ENCODE results near the gene DYNC1I1. TPM values are rescaled to one million over a fixed set of nuclear protein-coding genes. Genes with fewer than 3 reads are reported as not detected.

Gene DYNC1I1
- total and polyA plus RNA-seq, 10 donors: 0.21 to 7.5 (median 0.86) TPM

DNA sequence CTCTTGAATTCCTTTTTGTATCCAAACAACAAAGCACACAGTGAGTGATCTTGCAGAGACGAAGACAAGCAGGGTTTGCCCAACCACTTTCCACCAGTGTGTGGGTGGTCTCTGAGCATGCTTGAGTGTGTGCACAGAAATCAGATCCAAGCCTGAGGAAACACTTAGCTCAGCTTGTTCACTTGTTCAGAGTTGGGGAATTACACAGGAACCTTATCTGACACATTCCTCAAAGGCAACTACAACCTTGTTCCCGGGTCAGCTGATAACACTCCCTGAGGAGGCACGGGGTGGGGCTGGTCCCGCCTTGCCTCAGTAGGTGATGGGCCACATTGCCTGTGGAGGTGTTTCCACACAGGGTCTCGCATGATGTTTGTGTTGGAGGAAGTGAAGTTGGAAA is 216.9 kb downstream of the DYNC1I1 start:
- WGBS, 5 donors: 64 to 70% (median 65%) methylated on average over 5 of the region's 5 CpGs
- Histone ChIP-seq H3K9me3 (no peaks in the 10 kb centered on the region), H3K4me1 (no peaks in the 10 kb centered on the region), H3K27ac (no peak overlapping the region), H3K36me3 (no peaks in the 10 kb centered on the region), H3K4me3 (no peak overlapping the region), H3K27me3 (replicated peaks in 1 of 7) (peaks cover 0 to 3% (median 0%) of the 10 kb centered on the region in 7 donors)
- intact Hi-C loops (cut with DNase I; ENCODE audit: low total_unique reads): no loop called here
- DNase-seq: no peak
- TF ChIP-seq POLR2A (IDR thresholded peaks at IDR 0.05) (no peak), POLR2AphosphoS5 (IDR thresholded peaks at IDR 0.05) (no peak)
- TF ChIP-seq, protein P1, sequence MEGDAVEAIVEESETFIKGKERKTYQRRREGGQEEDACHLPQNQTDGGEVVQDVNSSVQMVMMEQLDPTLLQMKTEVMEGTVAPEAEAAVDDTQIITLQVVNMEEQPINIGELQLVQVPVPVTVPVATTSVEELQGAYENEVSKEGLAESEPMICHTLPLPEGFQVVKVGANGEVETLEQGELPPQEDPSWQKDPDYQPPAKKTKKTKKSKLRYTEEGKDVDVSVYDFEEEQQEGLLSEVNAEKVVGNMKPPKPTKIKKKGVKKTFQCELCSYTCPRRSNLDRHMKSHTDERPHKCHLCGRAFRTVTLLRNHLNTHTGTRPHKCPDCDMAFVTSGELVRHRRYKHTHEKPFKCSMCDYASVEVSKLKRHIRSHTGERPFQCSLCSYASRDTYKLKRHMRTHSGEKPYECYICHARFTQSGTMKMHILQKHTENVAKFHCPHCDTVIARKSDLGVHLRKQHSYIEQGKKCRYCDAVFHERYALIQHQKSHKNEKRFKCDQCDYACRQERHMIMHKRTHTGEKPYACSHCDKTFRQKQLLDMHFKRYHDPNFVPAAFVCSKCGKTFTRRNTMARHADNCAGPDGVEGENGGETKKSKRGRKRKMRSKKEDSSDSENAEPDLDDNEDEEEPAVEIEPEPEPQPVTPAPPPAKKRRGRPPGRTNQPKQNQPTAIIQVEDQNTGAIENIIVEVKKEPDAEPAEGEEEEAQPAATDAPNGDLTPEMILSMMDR (IDR thresholded peaks at IDR 0.05 in 8 of 11, conservative IDR thresholded peaks at IDR 0.05 in 3 of 11): no peak

DNA sequence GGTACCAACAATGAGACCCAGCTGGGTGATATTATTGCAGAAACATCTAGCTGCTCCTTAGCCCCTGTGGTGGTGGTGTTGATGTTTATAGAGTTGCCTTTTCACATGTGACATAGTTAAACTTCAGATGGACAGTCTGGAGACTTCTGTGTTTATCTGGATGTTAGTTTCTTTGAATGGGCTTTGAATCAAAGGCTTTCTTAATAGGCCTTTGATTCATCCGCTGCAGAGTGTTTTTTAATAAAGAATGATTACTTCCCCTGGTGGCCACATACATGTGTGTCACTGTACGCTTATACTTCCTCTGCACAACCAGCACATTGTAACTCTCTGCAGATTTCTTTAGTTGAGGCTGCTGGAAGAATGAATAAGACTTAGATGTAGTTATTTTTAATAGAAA is 221.0 kb downstream of the DYNC1I1 start:
- DNase-seq: no peak
- no peak overlapping the region for H3K27ac ChIP-seq
- H3K36me3 ChIP-seq: no peaks in the 10 kb centered on the region
- intact Hi-C loops (cut with DNase I; ENCODE audit: low total_unique reads): no loop called here
- H3K9me3 ChIP-seq: no peaks in the 10 kb centered on the region
- no peak overlapping the region for H3K4me3 ChIP-seq
- H3K27me3 ChIP-seq (replicated peaks in 1 of 7): no peaks in the 10 kb centered on the region
- no peaks in the 10 kb centered on the region for H3K4me1 ChIP-seq
- TF ChIP-seq, protein P1 (IDR thresholded peaks at IDR 0.05 in 8 of 11, conservative IDR thresholded peaks at IDR 0.05 in 3 of 11): no peak
- no peak for TF ChIP-seq POLR2AphosphoS5 (IDR thresholded peaks at IDR 0.05)
- TF ChIP-seq POLR2A (IDR thresholded peaks at IDR 0.05): no peak
- 59 to 77% (median 73%) methylated on average over 2 of the region's 2 CpGs for WGBS, 5 donors

DNA sequence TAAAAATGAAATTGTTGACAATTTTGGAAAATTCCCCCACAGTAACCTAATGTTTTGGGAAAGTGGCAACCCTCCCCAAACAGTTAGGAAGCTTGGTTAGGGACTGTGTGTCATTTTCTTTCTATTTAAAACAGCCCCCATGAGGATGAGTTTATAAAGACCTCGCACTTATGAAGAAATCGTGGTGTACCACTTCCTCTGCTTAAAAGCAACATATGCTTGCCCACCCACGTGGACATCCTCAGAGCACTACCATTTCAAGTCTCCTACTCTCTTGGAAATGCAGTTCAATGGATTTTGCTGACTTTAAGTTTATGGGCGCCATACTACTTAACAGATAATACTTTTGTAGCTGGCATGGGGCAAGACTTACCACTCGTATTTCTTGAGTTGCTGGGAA is 223.8 kb downstream of the DYNC1I1 start:
- TF ChIP-seq, protein P1 (IDR thresholded peaks at IDR 0.05 in 8 of 11, conservative IDR thresholded peaks at IDR 0.05 in 3 of 11): no peak
- TF ChIP-seq POLR2AphosphoS5 (IDR thresholded peaks at IDR 0.05) (no peak), POLR2A (IDR thresholded peaks at IDR 0.05) (no peak)
- Histone ChIP-seq H3K9me3 (no peaks in the 10 kb centered on the region), H3K27ac (no peak overlapping the region), H3K27me3 (replicated peaks in 1 of 7) (no peaks in the 10 kb centered on the region), H3K4me1 (no peaks in the 10 kb centered on the region), H3K4me3 (no peak overlapping the region), H3K36me3 (no peaks in the 10 kb centered on the region)
- intact Hi-C loops (cut with DNase I; ENCODE audit: low total_unique reads): no loop called here
- no peak for DNase-seq
- 40 to 47% (median 45%) methylated on average over 5 of the region's 5 CpGs for WGBS, 5 donors

DNA sequence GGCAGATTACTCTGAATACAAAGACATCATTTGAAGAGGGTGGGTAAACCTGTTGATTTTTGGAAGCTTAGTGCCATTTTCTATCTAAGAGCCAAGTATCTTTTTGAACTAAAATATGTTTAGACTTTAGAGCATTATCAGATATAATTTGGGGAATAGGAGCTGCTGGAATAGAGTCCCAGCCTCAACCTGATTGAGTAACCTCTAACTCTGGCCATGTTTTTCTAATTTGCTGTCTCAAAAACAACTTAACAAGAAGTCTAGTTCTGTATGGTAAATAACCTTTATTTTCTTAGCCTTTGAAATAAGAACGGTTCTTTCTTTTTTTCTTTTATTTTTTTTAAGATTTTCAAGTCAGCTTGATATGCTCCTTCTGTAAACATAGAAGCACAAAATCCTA is 224.5 kb downstream of the DYNC1I1 start:
- WGBS, 5 donors: 77 to 89% (median 87%) methylated on average over 1 of the region's 1 CpG

More for the DNA sequence above, 224.5 kb downstream of the DYNC1I1 start:
- no peaks in the 10 kb centered on the region for H3K9me3 ChIP-seq
- intact Hi-C loops (cut with DNase I; ENCODE audit: low total_unique reads): no loop called here
- DNase-seq: no peak
- no peak overlapping the region for H3K27ac ChIP-seq
- H3K36me3 ChIP-seq: no peaks in the 10 kb centered on the region
- no peaks in the 10 kb centered on the region for H3K4me1 ChIP-seq
- H3K4me3 ChIP-seq: no peak overlapping the region
- TF ChIP-seq POLR2A (IDR thresholded peaks at IDR 0.05) (no peak), POLR2AphosphoS5 (IDR thresholded peaks at IDR 0.05) (no peak)
- TF ChIP-seq, protein P1 (IDR thresholded peaks at IDR 0.05 in 8 of 11, conservative IDR thresholded peaks at IDR 0.05 in 3 of 11): no peak
- no peaks in the 10 kb centered on the region for H3K27me3 ChIP-seq (replicated peaks in 1 of 7)
